SU-DHL-6 (cell line): ENCODE results near the gene IGSF8.
"Not testable (repeated sequence)": the region's sequence is repeated elsewhere in the genome, so short reads cannot be mapped to it uniquely, and the experiment has no call there.

Source experiments
- H2AFZ ChIP-seq: fragments of 200-600 bp; sonication (generic); 2 replicates; pipeline ENCODE4 v1.6.1; 2014; ENCODE audit warnings: low read depth, mild to moderate bottlenecking, moderate library complexity, mixed read lengths, antibody characterized with exemption, low read length; ENCODE audit not compliant: severe bottlenecking
- H3F3A ChIP-seq: fragments of 200-600 bp; shearing (Covaris generic); 2 replicates; pipeline ENCODE4 v1.6.0; 2016; ENCODE audit warnings: antibody characterized with exemption, mild to moderate bottlenecking; ENCODE audit not compliant: insufficient read depth
- H3K27ac ChIP-seq: fragments of 200-600 bp; sonication (generic); 2 replicates; pipeline ENCODE4 v1.5.1; 2016; ENCODE audit warnings: low read depth, mild to moderate bottlenecking, low read length, moderate library complexity, mixed read lengths
- H3K27me3 ChIP-seq: fragments of 200-600 bp; sonication (generic), shearing (Covaris generic); 2 replicates; pipeline ENCODE4 v1.6.0; 2014; ENCODE audit warnings: mild to moderate bottlenecking, low read length
- H3K36me3 ChIP-seq: fragments of 200-600 bp; sonication (generic); 2 replicates; pipeline ENCODE4 v1.6.1; 2014; ENCODE audit warnings: mild to moderate bottlenecking, low read length, mixed read lengths
- H3K4me2 ChIP-seq: fragments of 300-600, 200-600 bp; shearing (Covaris generic), sonication (generic); 2 replicates; pipeline ENCODE4 v1.6.0; 2014; ENCODE audit warnings: low read length, low read depth, mild to moderate bottlenecking; ENCODE audit not compliant: poor library complexity, severe bottlenecking
- H3K4me3 ChIP-seq: fragments of 200-600 bp; sonication (generic); 2 replicates; pipeline ENCODE4 v1.5.1; 2014; ENCODE audit warnings: antibody characterized with exemption, low read length, mild to moderate bottlenecking, mixed read lengths; ENCODE audit not compliant: insufficient read depth, poor library complexity, severe bottlenecking
- H3K79me2 ChIP-seq: fragments of 200-600 bp; sonication (generic); 2 replicates; pipeline ENCODE4 v1.6.1; 2014; ENCODE audit warnings: mild to moderate bottlenecking, low read length, moderate library complexity; ENCODE audit not compliant: insufficient read depth
- H3K9ac ChIP-seq: fragments of 200-600 bp; sonication (generic); 2 replicates; pipeline ENCODE4 v1.7.0; 2014; ENCODE audit warnings: mild to moderate bottlenecking, low read length
- H3K9me2 ChIP-seq: fragments of 200-600 bp; sonication (generic); replicated peaks from 2 replicates; pipeline ENCODE4 v1.6.1; 2014; ENCODE audit warnings: low read length; ENCODE audit not compliant: insufficient read depth
- H3K9me3 ChIP-seq: fragments of 200-600 bp; sonication (generic); 2 replicates; pipeline ENCODE4 v1.6.1; 2014; ENCODE audit warnings: low read length, mixed read lengths; ENCODE audit not compliant: insufficient read depth
- H4K20me1 ChIP-seq: fragments of 200-600 bp; sonication (generic); 2 replicates; pipeline ENCODE4 v1.6.1; 2014; ENCODE audit warnings: low read depth, mild to moderate bottlenecking, antibody characterized with exemption, low read length, moderate library complexity, mixed read lengths
- CTCF ChIP-seq: fragments of 200-600 bp; sonication (generic); IDR thresholded peaks from one replicate; pipeline ENCODE4 v1.5.1; 2017; ENCODE audit warnings: antibody characterized with exemption, mild to moderate bottlenecking, low read length, moderate library complexity; ENCODE audit not compliant: insufficient read depth, poor library complexity, severe bottlenecking
- EZH2phosphoT487 ChIP-seq: fragments of 200-600 bp; sonication (generic), shearing (Covaris generic); conservative IDR thresholded peaks from 2 replicates; pipeline ENCODE4 v1.6.1; 2018; ENCODE audit warnings: mild to moderate bottlenecking, antibody characterized with exemption, low read length, moderate library complexity, mixed read lengths

IGSF8 gene

GRCh38 chr1:160113407-160113806 is 15.0 kb upstream of the IGSF8 start:
- TF ChIP-seq EZH2phosphoT487 (no peak), CTCF (no peak)
- no peaks in the 10 kb centered on the region for H3K79me2 ChIP-seq
- no peaks in the 10 kb centered on the region for H3K36me3 ChIP-seq
- no peak overlapping the region for H3K27ac ChIP-seq
- H4K20me1 ChIP-seq, result no peaks in the 10 kb centered on the region
- H3K27me3 ChIP-seq, result no peaks in the 10 kb centered on the region
- no peak overlapping the region for H2AFZ ChIP-seq
- no peak overlapping the region for H3K4me3 ChIP-seq
- H3K9me3 ChIP-seq, result no peaks in the 10 kb centered on the region
- H3K9me2 ChIP-seq, result no peaks in the 10 kb centered on the region
- H3F3A ChIP-seq, result no peaks in the 10 kb centered on the region
- no peak overlapping the region for H3K9ac ChIP-seq
- no peak overlapping the region for H3K4me2 ChIP-seq

- no peak overlapping the region for H3K27ac ChIP-seq
- no peaks in the 10 kb centered on the region for H3K79me2 ChIP-seq
- H4K20me1 ChIP-seq, result no peaks in the 10 kb centered on the region
- no peaks in the 10 kb centered on the region for H3K27me3 ChIP-seq
- H3F3A ChIP-seq, result no peaks in the 10 kb centered on the region
- no peak for TF ChIP-seq EZH2phosphoT487
- TF ChIP-seq CTCF, result no peak
- no peak overlapping the region for H3K4me3 ChIP-seq
- no peak overlapping the region for H3K4me2 ChIP-seq
- H3K9me3 ChIP-seq, result no peaks in the 10 kb centered on the region
- H3K36me3 ChIP-seq, result no peaks in the 10 kb centered on the region
- H3K9me2 ChIP-seq, result no peaks in the 10 kb centered on the region
- H2AFZ ChIP-seq, result no peak overlapping the region
- H3K9ac ChIP-seq, result no peak overlapping the region
Measured at GRCh38 chr1:160112357-160112756, 13.9 kb upstream of the IGSF8 start.

GRCh38 chr1:160111462-160111861 is 13.0 kb upstream of the IGSF8 start:
- not testable (repeated sequence) for H3K4me3 ChIP-seq, H4K20me1 ChIP-seq, H3K27me3 ChIP-seq, H3F3A ChIP-seq, H2AFZ ChIP-seq, H3K4me2 ChIP-seq, H3K9me3 ChIP-seq, H3K9ac ChIP-seq, H3K79me2 ChIP-seq, H3K9me2 ChIP-seq, H3K27ac ChIP-seq, H3K36me3 ChIP-seq

GRCh38 chr1:160109686-160110085 is 11.3 kb upstream of the IGSF8 start:
- Histone ChIP-seq H3K27ac (no peak overlapping the region), H4K20me1 (no peaks in the 10 kb centered on the region), H3K36me3 (no peaks in the 10 kb centered on the region), H3K79me2 (no peaks in the 10 kb centered on the region), H3K9me3 (no peaks in the 10 kb centered on the region), H3K9ac (no peak overlapping the region), H3K4me3 (no peak overlapping the region), H2AFZ (no peak overlapping the region), H3K9me2 (no peaks in the 10 kb centered on the region), H3F3A (no peaks in the 10 kb centered on the region), H3K27me3 (no peaks in the 10 kb centered on the region), H3K4me2 (no peak overlapping the region)
- TF ChIP-seq EZH2phosphoT487, result no peak
- TF ChIP-seq CTCF, result no peak
